H7 (cell line): ENCODE data around the gene POLE2. TPM values are rescaled to one million over a fixed set of nuclear protein-coding genes. Genes with fewer than 3 reads are reported as not detected.
"Not testable (repeated sequence)": the region's sequence is repeated elsewhere in the genome, so short reads cannot be mapped to it uniquely, and the experiment has no call there.

Experiments
- DNase-seq: peaks from one replicate; pipeline ENCODE4 v3.0.0; 2012
- H3K27me3 ChIP-seq: 2 replicates; pipeline ENCODE4 v1.6.0; 2011; ENCODE audit warnings: mild to moderate bottlenecking, low read length; ENCODE audit not compliant: control insufficient read depth, insufficient read depth
- H3K36me3 ChIP-seq: replicated peaks from 2 replicates; pipeline ENCODE4 v1.5.1; 2011; ENCODE audit warnings: low read length; ENCODE audit not compliant: control insufficient read depth, insufficient read depth
- H3K4me3 ChIP-seq: 2 replicates; pipeline ENCODE4 v1.5.1; 2011; ENCODE audit warnings: low read depth, mild to moderate bottlenecking, control low read depth, low read length, moderate library complexity; ENCODE audit not compliant: insufficient read depth
- total RNA-seq: library from RNA; depleted of rRNA; stranded (reverse); fragments of >200 nt; shearing (Covaris generic); gene quantifications from 2 replicates; pipeline ENCODE4 v1.2.3, GENCODE V29; 2014; rRNA removed

Gene POLE2, protein sequence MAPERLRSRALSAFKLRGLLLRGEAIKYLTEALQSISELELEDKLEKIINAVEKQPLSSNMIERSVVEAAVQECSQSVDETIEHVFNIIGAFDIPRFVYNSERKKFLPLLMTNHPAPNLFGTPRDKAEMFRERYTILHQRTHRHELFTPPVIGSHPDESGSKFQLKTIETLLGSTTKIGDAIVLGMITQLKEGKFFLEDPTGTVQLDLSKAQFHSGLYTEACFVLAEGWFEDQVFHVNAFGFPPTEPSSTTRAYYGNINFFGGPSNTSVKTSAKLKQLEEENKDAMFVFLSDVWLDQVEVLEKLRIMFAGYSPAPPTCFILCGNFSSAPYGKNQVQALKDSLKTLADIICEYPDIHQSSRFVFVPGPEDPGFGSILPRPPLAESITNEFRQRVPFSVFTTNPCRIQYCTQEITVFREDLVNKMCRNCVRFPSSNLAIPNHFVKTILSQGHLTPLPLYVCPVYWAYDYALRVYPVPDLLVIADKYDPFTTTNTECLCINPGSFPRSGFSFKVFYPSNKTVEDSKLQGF
- 30.8 and 36.5 TPM in 2 replicates for total RNA-seq

GRCh38 chr14:49687942-49688700 is at the start of gene POLE2:
Gene POLE2 (minus strand): TSS chr14:49688214. CDS start chr14:49688203, 11 bp downstream.
- Histone ChIP-seq H3K4me3 (peak within 1 kb of the TSS; percentile 78), H3K36me3 (no peaks in the 10 kb centered on the region), H3K27me3 (peaks cover 13% of the 10 kb centered on the region)
- peak; percentile 93 for DNase-seq

DNA sequence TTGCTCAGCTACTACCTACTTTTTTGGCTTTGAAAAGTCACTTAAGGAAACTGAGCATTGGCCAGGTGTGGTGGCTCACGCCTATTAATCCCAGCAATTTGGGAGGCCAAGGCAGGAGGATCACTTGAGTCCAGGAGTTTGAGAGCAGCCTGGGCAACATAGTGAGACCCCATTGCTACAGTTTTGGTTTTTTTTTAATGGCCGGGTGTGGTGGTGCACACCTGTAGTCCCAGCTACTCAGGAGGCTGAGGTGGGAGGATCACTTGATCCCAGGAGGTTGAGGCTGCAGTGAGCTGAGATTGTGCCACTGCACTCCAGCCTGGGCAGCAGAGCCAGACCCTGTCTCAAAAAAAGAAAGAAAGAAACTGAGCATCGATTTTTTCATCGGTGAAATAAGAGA is 47.7 kb upstream of the POLE2 start:
- not testable (repeated sequence) for H3K27me3 ChIP-seq, H3K4me3 ChIP-seq, H3K36me3 ChIP-seq, DNase-seq

DNA sequence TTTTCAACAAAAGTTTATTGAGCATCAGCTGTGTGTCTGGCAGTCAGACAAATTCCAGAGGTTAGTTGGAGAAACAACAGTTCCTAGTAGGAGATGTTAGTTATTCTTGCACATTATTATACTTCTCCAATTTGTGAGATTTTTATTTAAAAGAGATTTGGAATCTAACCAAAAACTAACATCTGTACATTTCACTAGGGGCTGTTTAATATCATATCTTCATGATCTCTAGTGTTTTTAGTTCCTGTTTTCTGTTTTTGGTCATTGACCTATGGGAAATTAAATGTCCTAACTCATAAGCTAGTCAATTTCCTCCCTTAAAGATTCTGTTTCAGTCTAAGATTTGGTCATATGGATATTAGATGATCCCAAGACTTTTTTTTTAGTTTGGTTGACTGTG is 45.8 kb upstream of the POLE2 start:
- no peaks in the 10 kb centered on the region for H3K27me3 ChIP-seq
- H3K4me3 ChIP-seq = no peak overlapping the region
- H3K36me3 ChIP-seq = no peaks in the 10 kb centered on the region
- no peak for DNase-seq

DNA sequence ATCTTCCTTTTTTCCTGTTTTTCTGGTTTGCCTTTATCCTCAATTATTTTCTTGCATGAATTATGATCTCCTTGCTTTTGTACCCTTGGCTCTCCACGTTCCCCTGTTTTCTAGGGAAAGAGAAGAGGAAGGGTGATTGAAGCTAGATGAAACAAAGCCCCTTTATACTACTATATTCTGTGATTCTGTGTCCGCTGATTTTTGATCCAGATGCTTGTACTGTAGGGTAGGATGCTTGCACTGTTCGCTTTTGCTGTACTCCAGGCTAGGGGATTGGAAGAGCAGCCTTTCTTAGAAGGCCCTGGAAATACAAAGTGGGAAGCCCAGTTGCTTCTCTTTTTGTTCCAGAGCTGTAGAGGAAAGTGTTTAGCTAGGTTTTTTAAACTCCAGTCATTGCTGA is 44.9 kb upstream of the POLE2 start:
- Histone ChIP-seq H3K4me3 (no peak overlapping the region), H3K27me3 (no peaks in the 10 kb centered on the region), H3K36me3 (no peaks in the 10 kb centered on the region)
- no peak for DNase-seq

DNA sequence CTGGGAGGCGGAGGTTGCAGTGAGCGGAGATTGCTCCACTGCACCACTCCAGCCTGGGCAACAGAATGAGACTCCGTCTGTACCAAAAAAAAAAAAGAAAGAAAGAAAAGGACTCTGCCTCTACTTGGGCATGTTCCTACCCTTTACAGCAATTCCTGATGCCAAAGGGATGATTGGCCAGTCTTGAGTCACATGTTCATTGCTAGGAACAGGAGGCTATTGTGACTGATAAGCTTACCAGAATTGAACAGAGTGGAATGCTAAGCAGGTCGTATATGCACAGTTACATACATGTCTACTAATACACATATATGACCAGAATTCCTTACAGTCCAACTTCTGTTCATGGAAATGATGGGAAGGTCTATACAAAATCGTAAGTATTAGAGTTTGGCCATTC is 39.2 kb upstream of the POLE2 start:
- no peaks in the 10 kb centered on the region for H3K27me3 ChIP-seq
- no peak overlapping the region for H3K4me3 ChIP-seq
- no peak for DNase-seq
- no peaks in the 10 kb centered on the region for H3K36me3 ChIP-seq

DNA sequence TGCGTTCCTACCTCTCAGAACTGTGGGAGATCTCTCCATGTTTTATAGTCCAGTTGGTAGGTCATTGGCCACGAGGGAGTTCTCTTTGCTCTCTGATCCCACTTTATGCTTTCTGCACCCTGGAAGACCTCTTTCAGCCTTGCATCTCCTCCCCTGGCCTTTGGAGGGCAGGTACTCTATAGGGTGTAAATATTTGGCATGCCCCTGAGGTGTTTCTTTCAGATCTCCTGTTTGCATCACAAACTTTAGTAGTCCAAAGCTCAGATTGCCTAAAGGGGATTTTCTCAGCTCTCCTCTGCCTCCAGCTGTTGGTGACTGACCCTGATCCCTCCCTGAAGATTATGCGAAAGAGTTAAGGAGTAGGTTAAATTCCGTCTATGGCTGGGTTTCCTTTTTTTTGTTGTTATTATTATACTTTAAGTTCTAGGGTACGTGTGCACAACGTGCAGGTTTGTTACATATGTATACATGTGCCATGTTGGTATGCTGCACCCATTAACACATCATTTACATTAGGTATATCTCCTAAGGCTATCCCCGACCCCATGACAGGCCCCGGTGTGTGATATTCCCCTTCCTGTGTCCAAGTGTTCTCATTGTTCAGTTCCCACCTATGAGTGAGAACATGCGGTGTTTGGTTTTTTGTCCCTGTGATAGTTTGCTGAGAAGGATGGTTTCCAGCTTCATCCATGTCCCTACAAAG is 33.9 kb upstream of the POLE2 start:
- peak; percentile 15 for DNase-seq
- not testable (repeated sequence) for H3K27me3 ChIP-seq, H3K4me3 ChIP-seq, H3K36me3 ChIP-seq

GRCh38 chr14:49720744-49721143 is 32.7 kb upstream of the POLE2 start:
- H3K4me3 ChIP-seq = no peak overlapping the region
- DNase-seq = no peak
- no peaks in the 10 kb centered on the region for H3K36me3 ChIP-seq
- H3K27me3 ChIP-seq = no peaks in the 10 kb centered on the region

GRCh38 chr14:49710993-49711392 is 23.0 kb upstream of the POLE2 start:
- H3K4me3 ChIP-seq, DNase-seq, H3K27me3 ChIP-seq, H3K36me3 ChIP-seq: not testable (repeated sequence)

GRCh38 chr14:49704471-49704870 is 16.5 kb upstream of the POLE2 start:
- H3K4me3 ChIP-seq, DNase-seq, H3K27me3 ChIP-seq, H3K36me3 ChIP-seq: not testable (repeated sequence)

DNA sequence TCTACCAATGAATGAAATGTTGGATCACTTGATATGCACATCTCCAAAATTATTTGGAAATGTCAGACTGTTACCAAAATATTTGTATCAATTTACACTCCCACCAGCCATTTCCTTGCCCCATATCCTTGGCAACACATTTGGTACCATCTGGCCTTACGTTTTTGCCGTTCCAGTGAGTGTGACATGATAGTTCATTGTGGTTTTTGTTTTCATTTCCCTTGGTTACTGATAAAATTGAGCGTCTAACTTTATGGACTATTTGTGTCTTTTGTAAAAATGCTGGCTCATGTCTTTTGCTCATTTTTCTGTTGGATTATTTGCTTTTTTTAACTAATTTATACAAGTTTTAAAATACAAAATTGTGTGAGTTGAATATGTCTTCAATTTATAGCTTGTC is 16.0 kb upstream of the POLE2 start:
- Histone ChIP-seq H3K27me3 (no peaks in the 10 kb centered on the region), H3K36me3 (no peaks in the 10 kb centered on the region), H3K4me3 (no peak overlapping the region)
- DNase-seq = no peak

DNA sequence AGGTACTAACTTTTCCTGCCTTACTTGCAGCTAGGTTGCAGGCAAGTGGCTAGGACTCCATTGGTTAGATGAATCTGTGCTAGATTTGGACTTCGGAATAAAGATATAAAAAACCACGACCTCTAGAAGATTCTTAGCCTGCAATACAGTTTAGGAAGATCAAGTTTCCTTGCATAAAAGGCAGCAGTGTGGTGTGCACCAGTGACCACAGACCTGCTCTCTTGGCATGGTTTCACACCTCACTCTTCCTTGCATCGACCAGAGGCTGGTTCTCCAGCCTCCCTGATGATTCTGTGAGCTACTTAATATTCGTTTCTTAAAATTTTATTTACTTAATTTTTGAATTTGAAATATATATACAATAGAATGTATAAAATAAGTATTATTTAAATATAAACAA is 14.7 kb upstream of the POLE2 start:
- no peaks in the 10 kb centered on the region for H3K36me3 ChIP-seq
- H3K27me3 ChIP-seq = no peaks in the 10 kb centered on the region
- no peak for DNase-seq

DNA sequence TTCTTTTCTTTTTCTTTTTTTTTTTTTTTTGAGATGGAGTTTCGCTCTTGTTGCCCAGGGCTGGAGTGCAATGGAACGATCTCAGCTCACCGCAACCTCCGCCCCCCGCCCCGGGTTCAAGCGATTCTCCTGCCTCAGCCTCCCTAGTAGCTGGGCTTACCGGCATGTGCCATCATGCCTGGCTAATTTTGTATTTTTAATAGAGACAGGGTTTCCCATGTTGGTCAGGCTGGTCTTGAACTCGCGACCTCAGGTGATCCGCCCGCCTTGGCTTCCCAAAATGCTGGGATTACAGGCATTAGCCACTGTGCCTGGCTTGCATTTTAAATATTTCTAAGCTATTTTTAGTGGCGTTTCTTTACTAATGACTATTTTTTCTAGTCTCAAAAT is 5.7 kb upstream of the POLE2 start:
- not testable (repeated sequence) for H3K36me3 ChIP-seq, DNase-seq
- H3K4me3 ChIP-seq = peak overlapping the region; percentile 78
- peaks cover 13% of the 10 kb centered on the region for H3K27me3 ChIP-seq

More for the DNA sequence above, 14.7 kb upstream of the POLE2 start:
- H3K4me3 ChIP-seq = no peak overlapping the region

DNA sequence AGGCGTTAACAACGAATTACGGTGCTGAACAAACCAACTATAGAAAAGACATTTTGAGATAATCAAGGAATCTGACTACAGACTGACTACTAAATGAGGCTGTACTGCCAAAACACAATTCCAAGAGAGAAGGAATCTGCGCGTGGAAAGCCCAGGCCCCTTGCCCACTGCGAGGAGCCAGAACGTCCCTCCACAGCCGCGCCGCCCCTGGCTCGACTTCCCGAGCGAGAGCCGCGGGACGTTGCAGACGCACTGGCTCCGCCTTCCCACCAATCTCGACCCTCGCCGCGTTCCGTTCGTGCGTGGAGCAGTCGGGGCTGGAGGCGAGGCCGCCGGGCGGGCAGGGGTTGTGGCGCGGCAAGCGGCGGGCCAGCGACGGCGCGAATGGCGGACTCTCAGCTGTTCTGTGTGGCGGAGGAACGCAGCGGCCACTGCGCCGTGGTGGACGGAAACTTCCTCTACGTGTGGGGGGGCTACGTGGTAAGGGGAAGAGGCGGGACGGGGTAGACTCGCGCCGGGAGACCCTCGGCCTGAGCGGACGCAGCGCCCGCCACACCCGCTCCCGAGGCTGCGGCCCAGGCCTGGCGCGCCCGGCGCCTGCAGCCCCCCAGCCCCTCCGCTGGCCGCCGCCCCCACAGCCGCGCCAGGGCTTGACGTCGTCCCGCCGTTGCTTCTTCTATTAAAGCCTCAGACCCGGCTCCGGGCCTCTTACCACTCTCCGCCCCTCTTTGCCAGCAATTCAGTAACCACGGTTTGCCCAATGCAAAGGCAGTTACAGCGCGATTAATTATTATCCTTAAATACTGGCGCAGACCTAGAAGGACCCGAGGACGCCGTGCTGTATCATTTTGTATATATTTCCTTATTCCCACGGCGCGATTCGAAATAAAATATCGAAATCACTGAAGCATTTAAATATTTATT is 5.1 kb upstream of the POLE2 start, which contains the start of gene KLHDC1:
TSS of gene KLHDC1 (plus strand) at position 310 of the 924 bp plus-strand sequence. CDS start at position 385, 75 bp downstream.
- peaks cover 13% of the 10 kb centered on the region for H3K27me3 ChIP-seq
- H3K36me3 ChIP-seq = no peaks in the 10 kb centered on the region
- DNase-seq = peak; percentile 84
- H3K4me3 ChIP-seq = peak within 1 kb of the TSS; percentile 78
